Adrenal gland (tissue), 12 donors: Measurements from ENCODE around the gene SECISBP2L. TPM values are rescaled to one million over a fixed set of nuclear protein-coding genes. Genes with fewer than 3 reads are reported as not detected.
"Not testable (repeated sequence)": the region's sequence is repeated elsewhere in the genome, so short reads cannot be mapped to it uniquely, and the experiment has no call there.

Experiments
- DNase-seq, 7 donors: peaks; one replicate each; pipeline ENCODE4 v3.0.0-alpha.2; 2019 to 2020
- H3K27ac ChIP-seq, 5 donors: fragments of 200-600 bp; sonication (generic) in 4 of 5; 1 replicate in 3 of 5; 2 replicates in 2 of 5; pipeline versions ENCODE4 v1.5.1 to v1.8.0; 2016 to 2020; ENCODE audit warnings: mild to moderate bottlenecking in 1 of 5
- H3K27me3 ChIP-seq: fragments of 200-600 bp; 2 replicates; pipeline ENCODE4 v1.8.0; 2021
- H3K36me3 ChIP-seq, 2 donors: fragments of 200-600 bp; replicated peaks in 1 of 2; 1 replicate in 1 of 2; 2 replicates in 1 of 2; pipeline versions ENCODE4 v1.5.1 to v1.8.0; 2018 to 2022
- H3K4me1 ChIP-seq, 2 donors: fragments of 200-600 bp; replicated peaks in 1 of 2; 1 replicate in 1 of 2; 2 replicates in 1 of 2; pipeline versions ENCODE4 v1.5.1 to v1.8.0; 2018 to 2021
- H3K4me3 ChIP-seq, 4 donors: fragments of 200-600 bp; sonication (generic) in 3 of 4; one replicate each; pipeline ENCODE4 v1.5.1; 2016 to 2018
- H3K9me3 ChIP-seq, 3 donors: fragments of 200-600 bp; sonication (generic) in 1 of 3; replicated peaks in 1 of 3; 1 replicate in 2 of 3; 2 replicates in 1 of 3; pipeline versions ENCODE4 v1.5.1 to v1.8.0; 2016 to 2021
- POLR2A ChIP-seq, 2 donors: fragments of 450-650 bp; IDR thresholded peaks; one replicate each; pipeline ENCODE4 v1.6.1; 2017; ENCODE audit warnings: antibody characterized with exemption in 2 of 2, mild to moderate bottlenecking in 2 of 2, moderate library complexity in 1 of 2
- WGBS, 4 donors: extraction: QIAGEN DNeasy Blood & Tissue Kit in 2 of 4; methylation state at CpG; one replicate each; pipeline versions ENCODE4 v1.1.5 to v1.1.7; 2013 to 2017; 5-methylcytosine and 5-hydroxymethylcytosine counted together
- intact Hi-C, 2 donors: fragments of 100-400 bp; cut with DNase I; formaldehyde crosslinking; loops; one replicate each; pipeline versions ENCODE4 v1.14.1 to v1.15.0; 2022 to 2023
- polyA plus RNA-seq, 3 donors: library from polyadenylated mRNA; stranded (reverse); fragments of 200-250 nt in 2 of 3; fragments of 350-450 nt in 1 of 3; fragmentation: Illumina TruSeq in 1 of 3; extraction: RNeasy Lipid Tissue Mini Kit (QIAGEN cat#74804) in 1 of 3; gene quantifications; one replicate each; pipeline ENCODE4 v1.2.3, GENCODE V29; 2013 to 2014
- total RNA-seq, 9 donors: library from RNA; depleted of rRNA in 4 of 9; stranded (reverse); fragments of >200 nt in 4 of 9; fragments of 120-200 nt in 1 of 9; fragmentation: NEBNext Ultra II Directional in 1 of 9; extraction: Animal tissue kit (Norgen Biotek cat#: 25700) in 1 of 9; gene quantifications; one replicate each; pipeline versions ENCODE4 v1.1.0 to v1.2.4, GENCODE V29; 2013 to 2023
- TF ChIP-seq, protein P1 (sequence below), 6 experiments: fragments of 450-650 bp in 4 of 6; fragments of 200-600 bp in 2 of 6; sonication (generic) in 1 of 6; IDR thresholded peaks; 1 replicate in 5 of 6; 2 replicates in 1 of 6; pipeline versions ENCODE4 v1.5.1 to v1.8.0; 2016 to 2021; ENCODE audit warnings: antibody characterized with exemption in 6 of 6, mild to moderate bottlenecking in 2 of 6, moderate library complexity in 1 of 6
- donor health status: healthy with polysubstance abuse.
- donor health status: Bipolar disorder and iron deficiency.
- donor health status: DM: yes; HTN: yes; CAD: no.
- donor health status: DM: no; HTN: no; CAD: no.
- donor health status: DM: no; HTN: no; CAD: no.
- donor health status: DM: yes; HTN: yes; CAD: no.

SECISBP2L gene
- total and polyA plus RNA-seq, 12 donors = 9.1 to 117 (median 44.2) TPM

DNA sequence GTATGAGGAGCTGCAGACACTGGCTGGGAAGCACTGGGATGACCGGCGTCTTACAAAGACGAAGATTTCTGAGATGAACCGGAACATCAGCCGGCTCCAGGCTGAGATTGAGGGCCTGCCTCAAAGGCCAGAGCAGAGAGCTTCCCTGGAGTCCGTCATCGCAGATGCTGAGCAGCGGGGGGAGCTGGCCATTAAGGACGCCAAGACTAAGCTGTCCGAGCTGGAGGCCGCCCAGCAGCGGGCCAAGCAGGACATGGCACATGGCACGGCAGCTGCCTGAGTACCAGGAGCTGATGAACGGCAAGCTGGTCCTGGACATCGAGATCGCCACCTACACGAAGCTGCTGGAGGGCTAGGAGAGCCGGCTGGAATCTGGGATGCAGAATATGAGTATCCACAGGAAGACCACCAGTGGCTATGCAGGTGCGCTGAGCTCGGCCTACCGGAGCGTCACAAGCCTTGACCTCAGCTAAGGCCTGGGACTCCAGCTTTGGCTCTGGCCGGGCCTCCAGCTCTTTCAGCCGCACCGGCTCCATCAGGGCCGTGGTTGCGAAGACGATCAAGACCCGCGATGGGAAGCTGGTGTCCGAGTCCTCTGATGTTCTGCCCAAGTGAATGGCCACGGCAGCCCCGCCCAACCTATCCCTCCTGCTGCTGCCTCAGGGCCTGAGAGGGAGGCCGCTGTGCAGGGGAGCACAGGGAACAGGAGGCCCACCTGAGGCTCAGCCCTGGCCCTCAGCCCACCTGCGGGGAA, 73.3 kb downstream of the SECISBP2L start:
- intact Hi-C loops = no loop called here
- Histone ChIP-seq H3K4me1 (peaks cover 0 to 6% of the 10 kb centered on the region in 2 donors), H3K36me3 (no peaks in the 10 kb centered on the region), H3K9me3 (no peaks in the 10 kb centered on the region), H3K27me3 (no peaks in the 10 kb centered on the region), H3K27ac (no peak overlapping the region), H3K4me3 (no peak overlapping the region)
- no peak for TF ChIP-seq POLR2A (IDR thresholded peaks at IDR 0.05)
- TF ChIP-seq, protein P1, sequence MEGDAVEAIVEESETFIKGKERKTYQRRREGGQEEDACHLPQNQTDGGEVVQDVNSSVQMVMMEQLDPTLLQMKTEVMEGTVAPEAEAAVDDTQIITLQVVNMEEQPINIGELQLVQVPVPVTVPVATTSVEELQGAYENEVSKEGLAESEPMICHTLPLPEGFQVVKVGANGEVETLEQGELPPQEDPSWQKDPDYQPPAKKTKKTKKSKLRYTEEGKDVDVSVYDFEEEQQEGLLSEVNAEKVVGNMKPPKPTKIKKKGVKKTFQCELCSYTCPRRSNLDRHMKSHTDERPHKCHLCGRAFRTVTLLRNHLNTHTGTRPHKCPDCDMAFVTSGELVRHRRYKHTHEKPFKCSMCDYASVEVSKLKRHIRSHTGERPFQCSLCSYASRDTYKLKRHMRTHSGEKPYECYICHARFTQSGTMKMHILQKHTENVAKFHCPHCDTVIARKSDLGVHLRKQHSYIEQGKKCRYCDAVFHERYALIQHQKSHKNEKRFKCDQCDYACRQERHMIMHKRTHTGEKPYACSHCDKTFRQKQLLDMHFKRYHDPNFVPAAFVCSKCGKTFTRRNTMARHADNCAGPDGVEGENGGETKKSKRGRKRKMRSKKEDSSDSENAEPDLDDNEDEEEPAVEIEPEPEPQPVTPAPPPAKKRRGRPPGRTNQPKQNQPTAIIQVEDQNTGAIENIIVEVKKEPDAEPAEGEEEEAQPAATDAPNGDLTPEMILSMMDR (IDR thresholded peaks at IDR 0.05) = no peak
- no peak for DNase-seq
- 90 to 92% (median 92%) methylated on average over 23 to 35 of the region's 35 CpGs for WGBS, 4 donors

DNA sequence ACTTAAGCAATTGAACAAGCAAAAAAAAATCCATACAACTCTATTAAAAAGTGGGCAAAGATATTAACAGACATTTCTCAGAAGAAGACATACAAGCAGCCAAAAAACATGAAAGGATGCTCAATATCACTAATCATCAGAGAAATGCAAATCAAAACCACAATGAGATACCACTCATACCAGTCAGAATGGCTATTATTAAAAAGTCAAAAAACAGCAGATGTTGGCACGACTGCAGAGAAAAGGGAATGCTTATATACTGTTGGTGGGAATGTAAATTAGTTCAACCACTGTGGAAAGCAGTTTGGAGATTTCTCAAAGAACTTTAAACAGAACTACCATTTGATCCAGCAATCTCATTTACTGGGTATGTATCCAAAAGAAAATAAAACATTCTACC, 75.3 kb downstream of the SECISBP2L start:
- WGBS, 4 donors = 59 to 79% (median 77%) methylated on average over 1 of the region's 1 CpG
- DNase-seq, H3K27ac ChIP-seq, H3K27me3 ChIP-seq, H3K36me3 ChIP-seq, H3K4me1 ChIP-seq, H3K9me3 ChIP-seq, H3K4me3 ChIP-seq, intact Hi-C loops: not testable (repeated sequence)

DNA sequence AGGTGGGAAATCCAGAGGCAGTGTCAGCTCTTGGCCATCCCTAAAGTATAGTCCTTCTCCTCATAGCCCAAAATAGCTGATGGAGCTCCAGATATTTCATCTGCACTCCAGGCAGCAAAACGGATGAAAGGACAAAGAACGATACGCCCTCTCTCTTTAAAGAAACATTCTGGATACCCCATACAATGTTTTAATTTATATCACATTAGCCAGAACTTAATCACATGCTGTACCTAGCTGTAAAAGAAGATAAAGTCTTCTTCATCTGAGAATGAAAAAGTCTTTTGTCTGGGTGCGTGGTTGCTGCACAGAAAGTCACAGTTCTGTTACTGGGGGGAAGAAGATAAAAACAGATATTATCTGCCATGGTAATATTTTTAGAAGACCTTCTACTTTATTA, 78.2 kb downstream of the SECISBP2L start:
- 79 to 88% (median 80%) methylated on average over 4 of the region's 4 CpGs for WGBS, 4 donors
- intact Hi-C loops = loop anchor here in 1 of 2 donors (10.0 kb wide), 1 partner anchor 103 kb away; no protein-coding TSS in a partner anchor
- TF ChIP-seq, protein P1 (IDR thresholded peaks at IDR 0.05) = no peak
- no peak for TF ChIP-seq POLR2A (IDR thresholded peaks at IDR 0.05)
- H3K36me3 ChIP-seq = no peaks in the 10 kb centered on the region
- no peaks in the 10 kb centered on the region for H3K9me3 ChIP-seq
- peaks cover 8 to 12% of the 10 kb centered on the region in 2 donors for H3K4me1 ChIP-seq
- no peak overlapping the region for H3K27ac ChIP-seq
- no peak for DNase-seq
- H3K27me3 ChIP-seq = no peaks in the 10 kb centered on the region
- no peak overlapping the region for H3K4me3 ChIP-seq

DNA sequence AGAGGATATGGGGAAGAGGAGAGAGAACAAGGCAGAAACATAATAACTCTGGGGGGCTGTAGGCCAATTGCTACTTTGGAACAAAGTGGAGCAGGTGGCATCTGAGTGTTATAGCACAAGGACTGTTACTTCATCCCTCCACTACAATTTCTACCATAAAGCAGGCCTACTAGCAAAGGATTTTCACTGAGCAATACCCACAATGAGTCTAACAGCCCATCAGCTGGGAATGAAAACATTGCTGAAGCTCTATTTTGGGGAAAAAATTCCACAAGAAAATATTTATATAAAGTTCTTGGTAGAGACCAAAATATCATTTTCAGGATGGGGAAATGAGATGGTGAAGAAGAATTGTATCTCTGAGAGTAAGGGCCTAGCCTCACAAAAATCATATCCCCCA, 78.9 kb downstream of the SECISBP2L start:
- H3K27ac ChIP-seq = no peak overlapping the region
- intact Hi-C loops = loop anchor here in 1 of 2 donors (10.0 kb wide), 1 partner anchor 103 kb away; no protein-coding TSS in a partner anchor
- DNase-seq = no peak

More for the DNA sequence above, 78.9 kb downstream of the SECISBP2L start:
- TF ChIP-seq, protein P1 (IDR thresholded peaks at IDR 0.05) = no peak
- no peak for TF ChIP-seq POLR2A (IDR thresholded peaks at IDR 0.05)
- no peak overlapping the region for H3K4me3 ChIP-seq
- peaks cover 8 to 12% of the 10 kb centered on the region in 2 donors for H3K4me1 ChIP-seq
- H3K27me3 ChIP-seq = no peaks in the 10 kb centered on the region
- H3K9me3 ChIP-seq = no peaks in the 10 kb centered on the region
- H3K36me3 ChIP-seq = no peaks in the 10 kb centered on the region
